H1 (cell line): ENCODE measurements around the gene DPT. TPM values are rescaled to one million over a fixed set of nuclear protein-coding genes. Genes with fewer than 3 reads are reported as not detected.

ENCODE experiments used
- ASH2L ChIP-seq: fragments of 200-600, 300-600 bp; sonication (generic); IDR thresholded peaks from one replicate; pipeline ENCODE4 v1.7.1; 2017; ENCODE audit warnings: low read length
- CBX5 ChIP-seq: fragments of 300-800, 300-1000 bp; sonication (generic); IDR thresholded peaks from 2 replicates; pipeline ENCODE4 v1.7.1; 2016; ENCODE audit warnings: antibody characterized with exemption, low read length, low read depth
- FOSL1 ChIP-seq: IDR thresholded peaks from 2 replicates; pipeline ENCODE4 v1.6.1; 2011; ENCODE audit warnings: mild to moderate bottlenecking, low read depth, low read length, moderate library complexity; ENCODE audit not compliant: insufficient read depth
- GTF2F1 ChIP-seq: IDR thresholded peaks from 2 replicates; pipeline ENCODE4 v1.6.1; 2012; ENCODE audit warnings: low read depth, low read length, improper control_type of control experiment, borderline replicate concordance
- RBBP5 ChIP-seq: IDR thresholded peaks from 2 replicates; pipeline ENCODE4 v1.7.1; 2012; ENCODE audit warnings: low read depth, mild to moderate bottlenecking, inconsistent platforms, low read length, moderate library complexity, borderline replicate concordance
- RFX5 ChIP-seq: IDR thresholded peaks from 2 replicates; pipeline ENCODE4 v1.6.1; 2011; ENCODE audit warnings: low read depth, low read length, improper control_type of control experiment, borderline replicate concordance
- SIN3A ChIP-seq, 2 experiments: IDR thresholded peaks in 1 of 2; conservative IDR thresholded peaks in 1 of 2; 2 replicates each; pipeline ENCODE4 v1.6.1; 2011 to 2012; ENCODE audit warnings: low read length in 2 of 2, improper control_type of control experiment in 1 of 2, low read depth in 1 of 2, mild to moderate bottlenecking in 1 of 2
- SP1 ChIP-seq: IDR thresholded peaks from 2 replicates; pipeline ENCODE4 v1.6.1; 2011; ENCODE audit warnings: low read depth, low read length
- TAF1 ChIP-seq: IDR thresholded peaks from 2 replicates; pipeline ENCODE4 v1.6.1; 2011; ENCODE audit warnings: mild to moderate bottlenecking, low read depth, low read length
- USF2 ChIP-seq: IDR thresholded peaks from 2 replicates; pipeline ENCODE4 v1.6.1; 2011; ENCODE audit warnings: low read length, improper control_type of control experiment
- polyA plus RNA-seq, 7 experiments: library from polyadenylated mRNA; depleted of rRNA in 3 of 7; stranded (reverse) in 5 of 7; unstranded in 2 of 7; fragments of >200 nt in 5 of 7; fragments of 200-250 nt in 2 of 7; gene quantifications; 1 replicate in 5 of 7; 2 replicates in 1 of 7; 4 replicates in 1 of 7; pipeline versions ENCODE4 v1.2.1 to v1.2.3, GENCODE V29; 2011 to 2013; ENCODE audit warnings: missing spikeins in 2 of 7, mixed read lengths in 2 of 7
- total RNA-seq: library from RNA; stranded (reverse); fragmentation: NEBNext Ultra II Directional; extraction: Animal tissue kit (Norgen Biotek cat#: 25700); gene quantifications from 2 replicates; pipeline ENCODE4 v1.2.1, GENCODE V29; 2021
- TF ChIP-seq, protein P1 (sequence below), 3 experiments: IDR thresholded peaks; 1 replicate in 2 of 3; 2 replicates in 1 of 3; pipeline versions ENCODE4 v1.5.1 to v1.6.1; 2011; ENCODE audit warnings: low read length in 3 of 3, mild to moderate bottlenecking in 3 of 3, inconsistent platforms in 2 of 3, low read depth in 1 of 3, moderate library complexity in 1 of 3; ENCODE audit not compliant: insufficient read depth in 1 of 3; ENCODE audit errors: control extremely low read depth in 1 of 3
- TF ChIP-seq, protein P2 (sequence below): IDR thresholded peaks from 2 replicates; pipeline ENCODE4 v1.6.1; 2012; ENCODE audit warnings: inconsistent platforms
- TF ChIP-seq, protein P3 (sequence below): IDR thresholded peaks from 2 replicates; pipeline ENCODE4 v1.6.1; 2012; ENCODE audit warnings: inconsistent platforms

DPT gene
- total and polyA plus RNA-seq, 2 of the 8 experiments (the other 6 are each of a cell fraction or from before 2014, with no cell fraction given), result not detected

GRCh38 chr1:168697356-168698126 is 31.5 kb downstream of the DPT start (continued):
- TF ChIP-seq USF2 (no peak), ASH2L (no peak), CBX5 (no peak), FOSL1 (no peak), TAF1 (no peak), RFX5 (no peak), SIN3A (conservative IDR thresholded peaks at IDR 0.05 in 1 of 2, IDR thresholded peaks at IDR 0.05 in 1 of 2; ENCODE audit: low read depth in 1 of 2, low read length in 2 of 2) (no peak), GTF2F1 (no peak), SP1 (no peak), RBBP5 (no peak)
- TF ChIP-seq, protein P1, sequence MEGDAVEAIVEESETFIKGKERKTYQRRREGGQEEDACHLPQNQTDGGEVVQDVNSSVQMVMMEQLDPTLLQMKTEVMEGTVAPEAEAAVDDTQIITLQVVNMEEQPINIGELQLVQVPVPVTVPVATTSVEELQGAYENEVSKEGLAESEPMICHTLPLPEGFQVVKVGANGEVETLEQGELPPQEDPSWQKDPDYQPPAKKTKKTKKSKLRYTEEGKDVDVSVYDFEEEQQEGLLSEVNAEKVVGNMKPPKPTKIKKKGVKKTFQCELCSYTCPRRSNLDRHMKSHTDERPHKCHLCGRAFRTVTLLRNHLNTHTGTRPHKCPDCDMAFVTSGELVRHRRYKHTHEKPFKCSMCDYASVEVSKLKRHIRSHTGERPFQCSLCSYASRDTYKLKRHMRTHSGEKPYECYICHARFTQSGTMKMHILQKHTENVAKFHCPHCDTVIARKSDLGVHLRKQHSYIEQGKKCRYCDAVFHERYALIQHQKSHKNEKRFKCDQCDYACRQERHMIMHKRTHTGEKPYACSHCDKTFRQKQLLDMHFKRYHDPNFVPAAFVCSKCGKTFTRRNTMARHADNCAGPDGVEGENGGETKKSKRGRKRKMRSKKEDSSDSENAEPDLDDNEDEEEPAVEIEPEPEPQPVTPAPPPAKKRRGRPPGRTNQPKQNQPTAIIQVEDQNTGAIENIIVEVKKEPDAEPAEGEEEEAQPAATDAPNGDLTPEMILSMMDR (IDR thresholded peaks at IDR 0.05; ENCODE audit: control extremely low read depth in 1 of 3, insufficient read depth in 1 of 3, low read depth in 1 of 3, low read length in 3 of 3), result no peak
- TF ChIP-seq, protein P2, sequence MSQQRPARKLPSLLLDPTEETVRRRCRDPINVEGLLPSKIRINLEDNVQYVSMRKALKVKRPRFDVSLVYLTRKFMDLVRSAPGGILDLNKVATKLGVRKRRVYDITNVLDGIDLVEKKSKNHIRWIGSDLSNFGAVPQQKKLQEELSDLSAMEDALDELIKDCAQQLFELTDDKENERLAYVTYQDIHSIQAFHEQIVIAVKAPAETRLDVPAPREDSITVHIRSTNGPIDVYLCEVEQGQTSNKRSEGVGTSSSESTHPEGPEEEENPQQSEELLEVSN, result no peak
- TF ChIP-seq, protein P3, sequence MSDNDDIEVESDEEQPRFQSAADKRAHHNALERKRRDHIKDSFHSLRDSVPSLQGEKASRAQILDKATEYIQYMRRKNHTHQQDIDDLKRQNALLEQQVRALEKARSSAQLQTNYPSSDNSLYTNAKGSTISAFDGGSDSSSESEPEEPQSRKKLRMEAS, result no peak
